Stimulated activated CD8-positive, alpha-beta memory T cell treated with anti-CD3 and anti-CD28 coated beads, Interleukin-4, amount 100 ng/mL, for 24 hours (primary cell): ENCODE results near the gene STARD7.
"Not testable (repeated sequence)": the region's sequence is repeated elsewhere in the genome, so short reads cannot be mapped to it uniquely, and the experiment has no call there.

ENCODE experiments used
- DNase-seq: peaks from one replicate; pipeline ENCODE4 v3.0.0-alpha.2; 2020; ENCODE audit warnings: low read depth

STARD7 gene

GRCh38 chr2:96208143-96209010 is at the start of gene STARD7:
Gene STARD7, minus strand, starts transcription at chr2:96208827. Its CDS starts 393 bp downstream, at chr2:96208434.
- DNase-seq = peak; percentile 97

GRCh38 chr2:96257744-96258143 is 49.1 kb upstream of the STARD7 start:
- not testable (repeated sequence) for DNase-seq

- DNase-seq = no peak
These were observed 48.0 kb upstream of the STARD7 start for GRCh38 chr2:96256611-96257113.

- no peak for DNase-seq
These were observed 45.9 kb upstream of the STARD7 start for GRCh38 chr2:96254571-96254970.

GRCh38 chr2:96253006-96253405 is 44.4 kb upstream of the STARD7 start:
- no peak for DNase-seq

GRCh38 chr2:96252526-96252925 is 43.9 kb upstream of the STARD7 start:
- no peak for DNase-seq

GRCh38 chr2:96251721-96252292 is 43.2 kb upstream of the STARD7 start:
- no peak for DNase-seq

- no peak for DNase-seq
These were observed 41.6 kb upstream of the STARD7 start for GRCh38 chr2:96250188-96250587.

GRCh38 chr2:96249654-96250053 is 41.0 kb upstream of the STARD7 start:
- DNase-seq = no peak

- DNase-seq = no peak
These were observed 40.0 kb upstream of the STARD7 start for GRCh38 chr2:96248624-96249023.

- no peak for DNase-seq
These were observed 39.3 kb upstream of the STARD7 start for GRCh38 chr2:96247896-96248295.

GRCh38 chr2:96247009-96247408 is 38.4 kb upstream of the STARD7 start:
- no peak for DNase-seq

GRCh38 chr2:96245609-96246390 is 37.2 kb upstream of the STARD7 start:
- DNase-seq = no peak

- no peak for DNase-seq
These were observed 35.2 kb upstream of the STARD7 start for GRCh38 chr2:96243843-96244242.

- no peak for DNase-seq
These were observed 33.4 kb upstream of the STARD7 start for GRCh38 chr2:96241900-96242611.

- no peak for DNase-seq
These were observed 32.6 kb upstream of the STARD7 start for GRCh38 chr2:96241227-96241626.

GRCh38 chr2:96240341-96241038 is 31.9 kb upstream of the STARD7 start:
- DNase-seq = no peak

GRCh38 chr2:96239745-96240264 is 31.2 kb upstream of the STARD7 start:
- DNase-seq = no peak

- no peak for DNase-seq
These were observed 30.5 kb upstream of the STARD7 start for GRCh38 chr2:96239091-96239490.

GRCh38 chr2:96238266-96238665 is 29.6 kb upstream of the STARD7 start:
- no peak for DNase-seq

GRCh38 chr2:96236882-96237281 is 28.3 kb upstream of the STARD7 start:
- DNase-seq = no peak
